ENCODE results near the gene CDSN.

GRCh38 chr6:31068669-31069340 is 51.4 kb downstream of the CDSN start:
- TF ChIP-seq POLR2AphosphoS5 (IDR thresholded peaks at IDR 0.05; ENCODE audit: low read depth, low read length) (no peak), REST (IDR thresholded peaks at IDR 0.05; ENCODE audit: insufficient read depth in 1 of 2, low read depth in 2 of 2, low read length in 2 of 2) (no peak)

Measured in PFSK-1 (cell line).